AG09309 (cell line): ENCODE results near the gene LAMA5.

ENCODE experiments used
- DNase-seq: peaks from one replicate; pipeline ENCODE4 v3.0.0-alpha.2; 2010; ENCODE audit warnings: low read depth
- H3K4me3 ChIP-seq: 2 replicates; pipeline ENCODE4 v1.5.1; 2011; ENCODE audit warnings: mild to moderate bottlenecking, low read depth, low read length, moderate library complexity; ENCODE audit not compliant: control insufficient read depth
- CTCF ChIP-seq: IDR thresholded peaks from 2 replicates; pipeline ENCODE4 v1.5.1; 2011; ENCODE audit warnings: mild to moderate bottlenecking, low read depth, low read length, inconsistent platforms; ENCODE audit not compliant: insufficient read depth, control insufficient read depth; ENCODE audit errors: missing control alignments

Gene LAMA5

DNA sequence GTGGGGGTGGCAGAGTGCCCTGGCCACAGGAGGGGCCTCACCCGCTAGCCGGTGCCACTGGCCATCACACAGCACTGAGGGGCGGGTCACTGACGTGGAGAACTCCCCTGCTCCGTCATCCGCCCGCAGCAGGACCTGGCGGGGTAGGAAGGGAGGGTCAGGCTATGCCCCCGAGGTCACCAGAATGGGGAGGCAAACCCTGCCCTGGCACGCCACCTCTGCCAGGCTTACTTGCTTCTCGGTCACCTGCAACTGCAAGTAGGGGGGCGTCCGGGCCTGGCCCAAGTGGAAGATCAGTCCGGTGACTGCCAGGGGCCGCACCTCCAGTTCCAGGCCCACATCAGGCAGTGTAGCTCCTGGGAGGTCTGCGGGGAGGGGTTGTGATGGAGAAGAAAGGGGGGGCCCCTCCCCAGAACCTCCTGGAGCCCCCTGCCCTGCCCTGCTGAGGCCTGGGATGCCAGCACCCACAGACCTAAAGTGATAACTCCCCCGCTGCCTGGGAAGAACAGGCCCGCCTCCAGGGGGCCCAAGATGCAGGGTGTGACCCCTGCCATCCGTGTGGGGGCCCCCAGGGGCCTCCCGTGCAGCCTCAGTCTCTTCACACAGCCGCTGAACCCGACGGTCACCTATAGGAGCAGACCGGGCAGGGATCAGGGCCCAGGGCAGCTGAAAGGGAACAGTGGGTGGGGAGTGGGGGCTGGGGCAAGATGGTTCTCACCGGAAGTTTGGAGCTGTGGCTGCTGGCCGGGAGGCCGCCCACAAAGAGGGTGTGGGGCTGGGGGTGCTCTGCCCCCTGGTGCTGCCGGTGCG lies 57.0 kb downstream of the LAMA5 start:
- TF ChIP-seq CTCF: no peak
- DNase-seq: no peak
- no peak overlapping the region for H3K4me3 ChIP-seq

DNA sequence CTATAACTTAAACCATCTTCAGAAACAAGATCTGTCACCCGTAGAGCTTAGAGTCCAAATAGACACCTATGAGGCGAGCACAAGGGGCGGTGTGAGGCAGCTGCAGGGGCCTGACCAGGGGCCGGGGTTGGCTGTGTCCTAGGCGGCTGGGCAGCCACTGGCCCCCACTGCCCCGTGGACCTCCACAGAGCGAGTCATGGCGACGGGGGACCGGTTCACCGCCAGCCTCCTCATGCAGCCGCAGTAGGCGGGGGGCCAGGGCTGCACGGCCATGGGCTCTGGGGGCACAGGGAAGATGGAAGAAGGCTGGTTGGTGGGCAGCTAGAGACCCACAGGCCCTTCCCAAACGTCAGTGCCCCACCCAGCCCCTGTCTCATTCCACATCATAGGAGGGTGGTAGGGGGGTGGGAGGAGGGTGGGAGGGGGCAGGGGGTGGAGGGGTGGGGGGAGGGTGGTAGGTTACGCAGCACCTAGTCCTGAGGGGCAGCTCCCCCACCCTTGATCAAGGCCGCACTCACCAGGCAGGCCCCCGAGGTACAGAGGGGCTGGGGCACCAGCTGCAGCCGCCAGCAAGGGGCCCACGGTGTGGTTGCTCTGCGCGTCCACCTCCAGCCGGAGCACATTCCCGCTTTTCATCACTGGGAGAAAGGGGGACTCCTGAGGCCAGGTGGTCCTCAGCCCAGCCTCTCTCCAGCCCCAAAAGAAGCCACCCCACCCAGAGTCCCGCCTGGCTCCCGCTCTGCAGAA lies 57.7 kb downstream of the LAMA5 start:
- TF ChIP-seq CTCF: no peak
- no peak overlapping the region for H3K4me3 ChIP-seq
- no peak for DNase-seq

DNA sequence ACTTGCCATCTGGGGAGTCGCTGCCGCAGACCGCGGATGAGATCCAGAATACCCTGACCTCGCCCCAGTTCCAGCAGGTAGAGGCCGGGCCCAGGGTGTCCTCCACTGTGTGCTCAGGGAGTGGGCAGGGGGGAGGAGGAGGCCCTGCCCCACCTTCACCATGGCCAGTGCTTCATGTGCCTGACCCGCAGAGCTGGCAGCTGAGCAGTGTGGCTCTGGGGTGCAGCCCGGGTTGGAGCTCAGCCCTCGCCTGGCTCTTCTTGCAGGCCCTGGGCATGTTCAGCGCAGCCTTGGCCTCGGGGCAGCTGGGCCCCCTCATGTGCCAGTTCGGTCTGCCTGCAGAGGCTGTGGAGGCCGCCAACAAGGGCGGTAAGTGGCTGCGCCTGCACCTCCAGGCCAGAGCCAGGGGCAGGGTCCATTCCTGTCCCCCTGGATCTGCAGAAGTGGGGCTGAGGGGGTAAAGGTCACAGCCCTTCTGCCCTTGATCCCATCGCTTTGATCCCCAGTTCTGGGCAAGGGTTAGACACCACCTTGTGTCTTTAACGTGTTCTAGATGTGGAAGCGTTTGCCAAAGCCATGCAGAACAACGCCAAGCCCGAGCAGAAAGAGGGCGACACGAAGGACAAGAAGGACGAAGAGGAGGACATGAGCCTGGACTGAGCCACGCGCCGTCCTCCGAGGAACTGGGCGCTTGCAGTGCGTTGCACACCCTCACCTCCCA lies 58.9 kb downstream of the LAMA5 start:
- DNase-seq: no peak
- H3K4me3 ChIP-seq: no peak overlapping the region
- TF ChIP-seq CTCF: no peak

DNA sequence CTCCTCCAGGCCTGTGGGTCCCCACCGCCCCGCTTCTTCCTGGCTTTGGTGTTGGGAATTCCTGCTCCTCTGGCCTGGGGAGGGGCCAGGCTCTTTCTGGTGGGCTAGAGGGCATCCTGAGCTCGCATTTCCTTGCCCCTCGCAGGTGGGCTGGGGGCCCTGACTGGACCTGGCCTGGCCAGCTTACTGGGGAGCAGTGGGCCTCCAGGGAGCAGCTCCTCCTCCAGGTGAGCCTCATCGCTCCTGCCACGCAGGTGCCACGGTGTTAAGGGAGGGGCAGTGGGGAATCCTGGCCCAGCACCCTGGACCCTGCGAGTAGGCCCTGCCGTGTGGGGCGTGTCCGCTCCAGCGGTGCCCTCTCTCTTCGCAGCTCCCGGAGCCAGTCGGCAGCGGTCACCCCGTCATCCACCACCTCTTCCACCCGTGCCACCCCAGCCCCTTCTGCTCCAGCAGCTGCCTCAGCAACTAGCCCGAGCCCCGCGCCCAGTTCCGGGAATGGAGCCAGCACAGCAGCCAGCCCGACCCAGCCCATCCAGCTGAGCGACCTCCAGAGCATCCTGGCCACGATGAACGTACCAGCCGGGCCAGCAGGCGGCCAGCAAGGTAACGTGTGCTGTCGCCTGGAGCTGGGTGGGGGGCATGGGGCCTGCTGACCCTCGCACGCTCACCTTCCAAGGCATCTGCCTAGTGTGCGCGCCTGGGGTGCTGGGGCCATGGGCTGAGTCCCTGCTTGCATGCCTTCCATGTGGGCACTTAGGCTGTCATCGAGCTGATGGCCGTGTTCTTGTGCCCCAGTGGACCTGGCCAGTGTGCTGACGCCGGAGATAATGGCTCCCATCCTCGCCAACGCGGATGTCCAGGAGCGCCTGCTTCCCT lies 59.6 kb downstream of the LAMA5 start:
- H3K4me3 ChIP-seq: no peak overlapping the region
- no peak for DNase-seq
- no peak for TF ChIP-seq CTCF

- no peak overlapping the region for H3K4me3 ChIP-seq
- no peak for TF ChIP-seq CTCF
- no peak for DNase-seq
Measured at GRCh38 chr20:62306414-62307187, 60.5 kb downstream of the LAMA5 start.
